Uterus (tissue), 2 donors: Measurements from ENCODE around the gene CALML6.

ENCODE experiments used
- POLR2A ChIP-seq, 2 donors: fragments of 450-650 bp; IDR thresholded peaks; one replicate each; pipeline ENCODE4 v1.6.1; 2016; ENCODE audit warnings: antibody characterized with exemption in 2 of 2, mild to moderate bottlenecking in 1 of 2, moderate library complexity in 1 of 2
- TF ChIP-seq, protein P1 (sequence below), 4 experiments: fragments of 200-600 bp in 2 of 4; fragments of 450-650 bp in 2 of 4; sonication (generic) in 2 of 4; IDR thresholded peaks; one replicate each; pipeline ENCODE4 v1.5.1; 2016 to 2019; ENCODE audit warnings: antibody characterized with exemption in 4 of 4, mild to moderate bottlenecking in 2 of 4, moderate library complexity in 1 of 4

DNA sequence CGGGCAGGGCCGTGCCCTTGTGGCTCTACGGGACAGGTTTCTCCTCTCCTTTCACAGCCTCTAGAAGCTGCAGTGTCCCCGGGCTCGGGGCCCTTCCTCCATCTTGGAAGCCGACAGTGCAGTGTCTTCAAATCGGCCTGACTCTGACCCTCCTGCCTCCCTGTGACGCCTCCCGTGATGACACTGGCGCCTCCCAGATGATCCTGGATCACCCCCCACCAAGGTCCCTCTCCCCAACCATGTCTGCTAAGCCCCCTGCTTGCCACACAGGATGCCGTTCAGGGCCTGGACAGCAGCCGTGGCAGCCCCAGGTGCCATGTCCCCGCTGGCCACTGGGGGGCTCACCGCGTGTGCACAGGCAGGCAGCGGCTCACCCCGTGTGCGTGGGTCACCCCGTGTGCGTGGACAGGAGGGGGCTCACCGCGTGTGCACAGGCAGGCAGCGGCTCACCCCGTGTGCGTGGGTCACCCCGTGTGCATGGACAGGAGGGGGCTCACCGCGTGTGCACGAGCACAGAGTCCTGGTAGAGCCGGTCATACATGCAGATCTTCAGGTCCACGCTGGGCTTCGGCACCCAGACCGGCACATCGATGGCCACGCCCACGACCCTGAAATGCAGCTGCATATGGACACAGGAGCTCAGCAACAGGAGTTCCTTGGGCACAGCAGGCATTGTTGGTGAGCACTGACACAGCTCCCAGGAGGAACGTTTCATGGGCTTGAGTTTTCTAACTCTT is 28.9 kb downstream of the CALML6 start:
- TF ChIP-seq, protein P1, sequence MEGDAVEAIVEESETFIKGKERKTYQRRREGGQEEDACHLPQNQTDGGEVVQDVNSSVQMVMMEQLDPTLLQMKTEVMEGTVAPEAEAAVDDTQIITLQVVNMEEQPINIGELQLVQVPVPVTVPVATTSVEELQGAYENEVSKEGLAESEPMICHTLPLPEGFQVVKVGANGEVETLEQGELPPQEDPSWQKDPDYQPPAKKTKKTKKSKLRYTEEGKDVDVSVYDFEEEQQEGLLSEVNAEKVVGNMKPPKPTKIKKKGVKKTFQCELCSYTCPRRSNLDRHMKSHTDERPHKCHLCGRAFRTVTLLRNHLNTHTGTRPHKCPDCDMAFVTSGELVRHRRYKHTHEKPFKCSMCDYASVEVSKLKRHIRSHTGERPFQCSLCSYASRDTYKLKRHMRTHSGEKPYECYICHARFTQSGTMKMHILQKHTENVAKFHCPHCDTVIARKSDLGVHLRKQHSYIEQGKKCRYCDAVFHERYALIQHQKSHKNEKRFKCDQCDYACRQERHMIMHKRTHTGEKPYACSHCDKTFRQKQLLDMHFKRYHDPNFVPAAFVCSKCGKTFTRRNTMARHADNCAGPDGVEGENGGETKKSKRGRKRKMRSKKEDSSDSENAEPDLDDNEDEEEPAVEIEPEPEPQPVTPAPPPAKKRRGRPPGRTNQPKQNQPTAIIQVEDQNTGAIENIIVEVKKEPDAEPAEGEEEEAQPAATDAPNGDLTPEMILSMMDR (IDR thresholded peaks at IDR 0.05), result peak; percentile 71 to 87 (median 81)
- TF ChIP-seq POLR2A (IDR thresholded peaks at IDR 0.05), result no peak
